RPMI7951 (cell line): ENCODE results near the gene KRT17. TPM values are rescaled to one million over a fixed set of nuclear protein-coding genes. Genes with fewer than 3 reads are reported as not detected.

Source experiments
- DNase-seq: peaks from one replicate; pipeline ENCODE4 v3.0.0-alpha.2; 2012; ENCODE audit warnings: low read depth
- total RNA-seq: library from RNA; depleted of rRNA; stranded (reverse); fragments of >200 nt; shearing (Covaris generic); gene quantifications from 2 replicates; pipeline ENCODE4 v1.2.3, GENCODE V29; 2014; rRNA removed

KRT17 gene
- total RNA-seq, result 35.9 and 48.9 TPM in 2 replicates

- peak; percentile 82 for DNase-seq
These were observed at the start of gene KRT17 for GRCh38 chr17:41624208-41625101. KRT17 (minus strand) TSS chr17:41624575; CDS start chr17:41624509, 66 bp downstream.

- DNase-seq, result no peak
These were observed 47.8 kb upstream of the KRT17 start for GRCh38 chr17:41672153-41672552.

- DNase-seq, result no peak
These were observed 43.1 kb upstream of the KRT17 start for GRCh38 chr17:41667280-41668041.

- DNase-seq, result peak; percentile 63
These were observed 42.4 kb upstream of the KRT17 start for GRCh38 chr17:41666708-41667279.

GRCh38 chr17:41666237-41666641 lies 41.9 kb upstream of the KRT17 start:
- peak; percentile 63 for DNase-seq

GRCh38 chr17:41665566-41666236 lies 41.3 kb upstream of the KRT17 start:
- peak; percentile 71 for DNase-seq

- DNase-seq, result no peak
These were observed 40.5 kb upstream of the KRT17 start for GRCh38 chr17:41664587-41665565.

- DNase-seq, result no peak
These were observed 39.7 kb upstream of the KRT17 start for GRCh38 chr17:41664172-41664457.

GRCh38 chr17:41663451-41664171 lies 39.2 kb upstream of the KRT17 start:
- DNase-seq, result no peak

- no peak for DNase-seq
These were observed 35.9 kb upstream of the KRT17 start for GRCh38 chr17:41660221-41660711.

GRCh38 chr17:41659427-41660212 lies 35.2 kb upstream of the KRT17 start:
- no peak for DNase-seq

GRCh38 chr17:41658846-41659245 lies 34.5 kb upstream of the KRT17 start:
- DNase-seq, result no peak

GRCh38 chr17:41657936-41658335 lies 33.6 kb upstream of the KRT17 start:
- DNase-seq, result no peak

GRCh38 chr17:41657176-41657754 lies 32.9 kb upstream of the KRT17 start:
- DNase-seq, result no peak

GRCh38 chr17:41656249-41657023 lies 32.1 kb upstream of the KRT17 start:
- no peak for DNase-seq

- no peak for DNase-seq
These were observed 31.3 kb upstream of the KRT17 start for GRCh38 chr17:41655611-41656111.

- no peak for DNase-seq
These were observed 30.6 kb upstream of the KRT17 start for GRCh38 chr17:41654678-41655607.
